HCT116 (cell line): ENCODE results near the gene GCN1. TPM values are rescaled to one million over a fixed set of nuclear protein-coding genes. Genes with fewer than 3 reads are reported as not detected.

Source experiments
- ATAC-seq: fragments of 200-7000 bp; cut with Tn5 transposase; 2 replicates; pipeline ENCODE4 v1.9.1; 2020; ENCODE audit warnings: mild to moderate bottlenecking, moderate library complexity
- BruUV-seq: library from RNA; stranded (reverse); fragments of 400-500 nt; replicated peaks from 2 replicates; lab custom pipeline; 2021; lab: Mats Ljungman, UMichigan
- CTCF ChIA-PET: fragments of 300-600 bp; sonication (Branson Sonifier 250); formaldehyde crosslinking; loops from one replicate; lab custom pipeline; 2021; ENCODE audit warnings: antibody characterized with exemption; lab: Charles Lee
- POLR2A ChIA-PET: fragments of 300-600, 350-600 bp; sonication (Branson Sonifier 250); formaldehyde crosslinking; loops from one replicate; lab custom pipeline; 2021; ENCODE audit warnings: antibody characterized with exemption; lab: Charles Lee
- RAD21 ChIA-PET, 2 experiments: fragments of 300-600 bp; sonication (Branson Sonifier 250); formaldehyde crosslinking; loops; one replicate each; lab custom pipeline; 2023; ENCODE audit warnings: low total read pairs in 2 of 2; ENCODE audit not compliant: uncharacterized antibody in 2 of 2, unreplicated experiment in 2 of 2, low non-redundant PET in 1 of 2; lab: Charles Lee
- DNase-seq: peaks from one replicate; pipeline ENCODE4 v3.0.0-alpha.2; 2010; ENCODE audit warnings: low read depth, low spot score
- H2AFZ ChIP-seq: fragments of 200-600 bp; shearing (Covaris generic), sonication (generic); 2 replicates; pipeline ENCODE4 v1.6.1; 2017; ENCODE audit warnings: low read depth, mixed run types, mixed read lengths, antibody characterized with exemption, low read length; ENCODE audit not compliant: poor library complexity, severe bottlenecking
- H3K27ac ChIP-seq: 2 replicates; pipeline ENCODE4 v1.5.1; 2012; ENCODE audit warnings: low read depth, low read length
- H3K27me3 ChIP-seq: fragments of 200-600 bp; sonication (generic); 2 replicates; pipeline ENCODE4 v1.6.1; 2016; ENCODE audit warnings: mixed run types, low read length, mixed read lengths; ENCODE audit not compliant: insufficient read depth
- H3K36me3 ChIP-seq, 2 experiments: fragments of 200-500 bp in 1 of 2; fragments of 200-600 bp in 1 of 2; sonication (Bioruptor generic) in 1 of 2; sonication (generic) in 1 of 2; 2 replicates each; pipeline versions ENCODE4 v1.5.1 to v1.6.1; 2014 to 2016; ENCODE audit warnings: low read length in 2 of 2, inconsistent platforms in 1 of 2, mixed read lengths in 1 of 2, mixed run types in 1 of 2; ENCODE audit not compliant: insufficient read depth in 2 of 2, control insufficient read depth in 1 of 2
- H3K4me1 ChIP-seq, 2 experiments: fragments of 200-600 bp in 1 of 2; sonication (generic) in 1 of 2; 2 replicates each; pipeline versions ENCODE4 v1.5.1 to v1.6.1; 2012 to 2017; ENCODE audit warnings: low read length in 2 of 2, inconsistent platforms in 1 of 2, mild to moderate bottlenecking in 1 of 2, mixed read lengths in 1 of 2, mixed run types in 1 of 2, moderate library complexity in 1 of 2; ENCODE audit not compliant: insufficient read depth in 2 of 2, control insufficient read depth in 1 of 2
- H3K4me2 ChIP-seq: fragments of 200-600 bp; sonication (generic); 2 replicates; pipeline ENCODE4 v1.6.1; 2017; ENCODE audit warnings: mixed run types, low read length, mixed read lengths
- H3K4me3 ChIP-seq, 2 experiments: fragments of 200-600 bp in 1 of 2; sonication (generic) in 1 of 2; replicated peaks in 1 of 2; 2 replicates each; pipeline ENCODE4 v1.5.1; 2011 to 2016; ENCODE audit warnings: low read length in 2 of 2, control low read depth in 1 of 2, low read depth in 1 of 2, mild to moderate bottlenecking in 1 of 2, mixed read lengths in 1 of 2, mixed run types in 1 of 2
- H3K79me2 ChIP-seq: fragments of 200-600 bp; sonication (generic); 2 replicates; pipeline ENCODE4 v1.6.1; 2017; ENCODE audit warnings: mild to moderate bottlenecking, mixed run types, low read length, moderate library complexity, mixed read lengths; ENCODE audit not compliant: insufficient read depth
- H3K9ac ChIP-seq: fragments of 200-600 bp; sonication (generic); 2 replicates; pipeline ENCODE4 v1.6.1; 2016; ENCODE audit warnings: low read length, mixed read lengths
- H3K9me2 ChIP-seq: fragments of 200-600 bp; sonication (generic), shearing (Covaris generic); 2 replicates; pipeline ENCODE4 v1.6.1; 2017; ENCODE audit warnings: mixed run types, mild to moderate bottlenecking, moderate library complexity; ENCODE audit not compliant: insufficient read depth
- H3K9me3 ChIP-seq, 2 experiments: fragments of 200-500 bp in 1 of 2; fragments of 200-600 bp in 1 of 2; sonication (Bioruptor generic) in 1 of 2; sonication (generic) in 1 of 2; 2 replicates each; pipeline ENCODE4 v1.6.1; 2014 to 2017; ENCODE audit warnings: low read length in 2 of 2, mixed read lengths in 2 of 2, inconsistent platforms in 1 of 2, low read depth in 1 of 2, mild to moderate bottlenecking in 1 of 2, mixed run types in 1 of 2, moderate library complexity in 1 of 2; ENCODE audit not compliant: control insufficient read depth in 1 of 2, insufficient read depth in 1 of 2
- H4K20me1 ChIP-seq: fragments of 200-600 bp; sonication (generic), shearing (Covaris generic); 2 replicates; pipeline ENCODE4 v1.6.1; 2017; ENCODE audit warnings: mixed run types, mild to moderate bottlenecking, moderate library complexity; ENCODE audit not compliant: insufficient read depth
- ATF3 ChIP-seq: IDR thresholded peaks from 2 replicates; pipeline ENCODE4 v1.6.1; 2012
- CEBPB ChIP-seq: IDR thresholded peaks from 2 replicates; pipeline ENCODE4 v1.6.1; 2012; ENCODE audit warnings: low read depth
- EZH2 ChIP-seq: fragments of 200-600 bp; sonication (generic); IDR thresholded peaks from 2 replicates; pipeline ENCODE4 v1.6.1; 2017; ENCODE audit warnings: antibody characterized with exemption, mixed run types
- EZH2phosphoT487 ChIP-seq: fragments of 200-600 bp; IDR thresholded peaks from 2 replicates; pipeline ENCODE4 v1.6.1; 2018; ENCODE audit warnings: antibody characterized with exemption, borderline replicate concordance
- FOSL1 ChIP-seq: IDR thresholded peaks from 2 replicates; pipeline ENCODE4 v1.6.1; 2012; ENCODE audit warnings: low read depth
- JUND ChIP-seq: IDR thresholded peaks from 2 replicates; pipeline ENCODE4 v1.6.1; 2012
- MAX ChIP-seq: IDR thresholded peaks from 2 replicates; pipeline ENCODE4 v1.6.1; 2012
- POLR2A ChIP-seq: IDR thresholded peaks from 2 replicates; pipeline ENCODE4 v1.7.0; 2011; ENCODE audit warnings: borderline replicate concordance; ENCODE audit not compliant: insufficient read depth, insufficient read length; ENCODE audit errors: extremely low read depth
- RAD21 ChIP-seq: IDR thresholded peaks from 2 replicates; pipeline ENCODE4 v1.6.1; 2012; ENCODE audit warnings: low read depth, mild to moderate bottlenecking
- REST ChIP-seq: IDR thresholded peaks from 2 replicates; pipeline ENCODE4 v1.6.1; 2012; ENCODE audit warnings: low read depth
- SP1 ChIP-seq: IDR thresholded peaks from 2 replicates; pipeline ENCODE4 v1.6.1; 2012; ENCODE audit warnings: low read depth
- SRF ChIP-seq: IDR thresholded peaks from 2 replicates; pipeline ENCODE4 v1.6.1; 2012; ENCODE audit warnings: low read depth
- TCF7L2 ChIP-seq: IDR thresholded peaks from 2 replicates; pipeline ENCODE4 v1.7.0; 2011; ENCODE audit warnings: borderline replicate concordance, inconsistent platforms; ENCODE audit not compliant: insufficient read depth, insufficient read length; ENCODE audit errors: extremely low read depth
- YY1 ChIP-seq: IDR thresholded peaks from 2 replicates; pipeline ENCODE4 v1.6.1; 2011; ENCODE audit warnings: low read length, low read depth, moderate library complexity, mild to moderate bottlenecking; ENCODE audit not compliant: insufficient replicate concordance; ENCODE audit errors: extremely low read depth
- intact Hi-C: fragments of 100-400 bp; cut with micrococcal nuclease; formaldehyde crosslinking; loops from 2 replicates; pipeline ENCODE4 v1.10.0; 2022
- total RNA-seq: library from RNA; stranded (reverse); gene quantifications from one replicate; pipeline ENCODE4 v1.2.1, GENCODE V29; 2021; ENCODE audit not compliant: unreplicated experiment

Gene GCN1
- total RNA-seq, 1 experiment from 2014 or later: 184 TPM

- TF ChIP-seq REST: no peak
- no peak for TF ChIP-seq FOSL1
- no peak for TF ChIP-seq EZH2
- no peak for TF ChIP-seq TCF7L2
- no peak for TF ChIP-seq YY1
These were observed 37.9 kb downstream of the GCN1 start (continued) for GRCh38 chr12:120156315-120157259.

- H2AFZ ChIP-seq: no peak overlapping the region
- H4K20me1 ChIP-seq: no peaks in the 10 kb centered on the region
- no peak overlapping the region for H3K9ac ChIP-seq
- no peak overlapping the region for H3K27ac ChIP-seq
- TF ChIP-seq ATF3: no peak
- no peak for TF ChIP-seq FOSL1
- TF ChIP-seq EZH2phosphoT487: no peak
- TF ChIP-seq TCF7L2: no peak
- TF ChIP-seq REST: no peak
- TF ChIP-seq JUND: no peak
- no peak for TF ChIP-seq RAD21
- TF ChIP-seq CEBPB: no peak
- TF ChIP-seq MAX: no peak
- no peak for TF ChIP-seq SRF
- TF ChIP-seq SP1: no peak
- TF ChIP-seq POLR2A: no peak
- no peaks in the 10 kb centered on the region for H3K9me3 ChIP-seq
- no peak overlapping the region for H3K4me3 ChIP-seq
- CTCF ChIA-PET: no interaction called here
- RAD21 ChIA-PET: no interaction called here
- no peaks in the 10 kb centered on the region for H3K9me2 ChIP-seq
- POLR2A ChIA-PET: no interaction called here
- intact Hi-C loops: no loop called here
- H3K79me2 ChIP-seq: peaks cover 12% of the 10 kb centered on the region; the same call in 1 of the 2 replicates
- DNase-seq (no peak), ATAC-seq (no peak)
- H3K4me2 ChIP-seq: no peak overlapping the region
- no peaks in the 10 kb centered on the region for H3K4me1 ChIP-seq
- H3K27me3 ChIP-seq: no peaks in the 10 kb centered on the region
- no TSS peak for BruUV-seq
- peaks cover 70 to 88% of the 10 kb centered on the region in 2 experiments for H3K36me3 ChIP-seq
These were observed 39.4 kb downstream of the GCN1 start for GRCh38 chr12:120155072-120155471.
